Activated CD8-positive, alpha-beta memory T cell treated with anti-CD3 and anti-CD28 coated beads, Interleukin-2, amount 50 U/mL, for 24 hours (primary cell): Measurements from ENCODE around the gene SEL1L.
"Not testable (repeated sequence)": the region's sequence is repeated elsewhere in the genome, so short reads cannot be mapped to it uniquely, and the experiment has no call there.

ENCODE experiments used
- DNase-seq: peaks from one replicate; pipeline ENCODE4 v3.0.0-alpha.2; 2020; ENCODE audit errors: extremely low read depth

The SEL1L gene

DNA sequence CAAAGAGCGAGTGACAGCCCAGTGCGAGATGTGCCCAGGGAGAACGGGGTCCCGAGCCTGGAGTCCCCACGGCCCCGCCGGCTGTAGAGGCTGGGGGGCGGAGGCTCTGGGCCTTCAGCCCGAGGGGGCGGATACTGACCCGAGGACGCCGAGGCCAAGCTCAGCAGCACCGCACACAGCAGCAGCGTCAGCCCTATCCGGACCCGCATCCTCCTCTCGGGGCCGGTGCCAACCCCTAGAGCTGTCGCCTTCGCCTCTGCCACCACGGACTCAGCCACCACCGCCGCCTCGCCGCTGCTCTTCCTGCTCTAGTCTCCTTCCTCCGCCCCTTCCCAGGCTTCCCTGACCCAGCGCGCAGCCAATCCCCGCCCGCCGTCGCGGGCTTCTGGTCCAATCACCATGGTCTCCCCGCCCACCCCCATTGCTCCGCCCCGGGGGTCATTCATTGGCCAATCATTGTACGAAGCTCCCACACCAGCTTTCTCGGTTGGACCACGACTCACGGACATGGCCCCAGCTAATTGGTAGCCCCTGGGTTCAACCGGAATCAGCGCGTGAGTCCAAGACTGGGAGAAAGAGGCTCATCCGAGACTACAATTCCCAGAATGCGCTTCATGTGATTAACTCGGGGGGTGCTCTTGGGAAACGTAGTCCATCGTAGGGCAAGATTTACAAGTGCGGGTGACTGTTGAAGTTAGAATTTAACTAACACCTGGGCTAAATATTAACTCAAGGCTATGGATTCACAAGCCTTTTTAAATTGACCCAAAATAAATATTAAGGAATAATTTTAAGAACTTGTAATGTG is at the start of gene SEL1L:
Gene SEL1L (minus strand): TSS at position 318 of the 808 bp plus-strand sequence. CDS start 109 bp downstream, at position 209.
- peak; percentile 100 for DNase-seq

DNA sequence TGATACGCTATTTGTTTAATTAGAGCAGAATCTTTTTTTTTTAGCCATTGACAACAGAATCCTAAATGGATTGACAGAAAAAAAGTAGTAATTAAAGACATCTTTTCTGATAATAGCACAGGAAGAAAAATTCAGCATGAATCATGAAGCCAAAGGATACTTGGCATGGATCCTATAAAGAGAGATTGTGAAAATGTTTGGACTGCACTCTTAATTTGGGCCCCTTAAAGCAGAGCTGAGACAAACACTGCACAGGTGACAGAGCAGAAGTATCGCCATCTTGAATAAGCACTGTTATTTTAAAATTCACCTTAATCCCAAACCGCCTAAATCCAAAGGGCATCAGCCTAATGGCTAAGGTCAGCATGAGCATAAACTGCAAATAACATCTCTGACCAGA is 48.8 kb upstream of the SEL1L start:
- DNase-seq = no peak

GRCh38 chr14:81579115-81579514 is 45.5 kb upstream of the SEL1L start:
- no peak for DNase-seq

DNA sequence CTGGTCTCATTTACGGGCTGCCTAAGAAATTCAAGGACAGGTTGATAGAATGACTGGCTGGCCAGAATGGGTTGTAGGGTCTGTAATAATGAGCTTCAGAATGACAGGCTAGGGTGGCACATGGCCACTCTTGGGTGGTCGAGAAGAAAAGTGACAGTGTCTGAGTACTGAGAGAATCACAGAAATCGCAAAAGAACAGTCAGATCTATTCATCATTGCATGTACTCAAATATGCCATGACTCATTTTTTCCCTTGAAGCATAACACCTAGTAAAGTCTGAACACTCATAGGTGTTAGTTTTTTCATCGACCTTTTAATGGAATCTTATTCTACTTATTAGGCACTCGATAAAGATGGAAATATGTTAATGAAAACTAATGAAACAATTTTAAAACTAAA is 37.8 kb upstream of the SEL1L start:
- no peak for DNase-seq

DNA sequence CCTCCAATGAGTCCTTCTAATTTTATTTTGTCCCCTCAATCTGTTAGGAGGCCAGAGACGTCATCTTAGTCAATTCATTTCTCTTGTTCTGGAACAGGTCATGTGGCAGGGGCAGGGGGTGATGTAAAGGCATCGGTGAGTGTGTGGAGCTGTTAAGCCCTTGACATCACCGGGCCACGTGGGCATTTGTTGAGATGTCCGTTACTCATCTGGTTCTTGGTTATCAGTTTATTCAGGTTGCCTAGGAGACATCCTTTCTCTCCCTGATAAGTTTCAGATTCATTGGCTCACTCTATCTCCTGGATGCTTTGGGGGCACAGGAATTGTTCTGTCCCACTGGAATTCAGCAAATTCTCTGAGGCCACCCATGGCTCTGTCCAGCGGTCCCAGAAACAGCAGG is 33.6 kb upstream of the SEL1L start:
- no peak for DNase-seq

GRCh38 chr14:81565441-81566290 is 32.0 kb upstream of the SEL1L start:
- no peak for DNase-seq

- DNase-seq = no peak
Measured at GRCh38 chr14:81562818-81563217, 29.2 kb upstream of the SEL1L start.

- DNase-seq = no peak
Measured at GRCh38 chr14:81561084-81561775, 27.6 kb upstream of the SEL1L start.

DNA sequence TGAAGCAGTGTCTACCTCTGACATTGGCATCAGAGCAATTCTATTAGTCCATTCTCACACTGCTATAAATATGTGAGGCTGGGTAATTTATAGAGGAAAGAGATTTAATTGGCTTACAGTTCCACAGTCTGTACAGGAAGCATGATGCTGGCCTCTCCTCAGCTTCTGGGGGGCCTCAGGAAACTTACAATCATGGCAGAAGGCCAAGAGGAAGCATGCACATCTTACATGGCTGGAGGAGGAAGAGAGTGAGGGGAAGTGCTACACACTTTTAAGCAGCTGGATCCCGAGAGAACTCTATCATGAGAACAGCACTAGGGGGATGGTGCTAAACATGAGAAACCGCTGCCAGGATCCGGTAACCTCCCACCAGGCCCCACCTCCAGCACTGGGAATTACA is 25.7 kb upstream of the SEL1L start:
- no peak for DNase-seq

DNA sequence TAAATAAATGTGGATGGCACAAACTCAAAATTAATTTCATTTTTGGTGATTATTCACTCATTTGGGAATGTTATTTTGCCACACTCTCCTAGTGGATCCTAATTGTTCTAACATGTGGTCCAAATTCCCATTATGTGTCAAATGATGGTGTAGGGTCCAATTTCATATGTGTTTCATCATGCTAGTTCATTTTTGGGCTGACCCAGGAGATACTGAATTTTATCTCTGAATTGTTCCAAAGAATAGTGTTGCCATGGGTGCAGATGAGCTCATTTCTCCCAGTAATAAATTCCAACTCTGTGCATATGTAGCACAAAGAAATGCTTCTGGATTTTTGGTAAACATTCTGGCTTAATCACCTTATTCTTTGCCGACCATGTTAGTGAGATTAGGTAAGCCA is 23.5 kb upstream of the SEL1L start:
- DNase-seq = no peak

GRCh38 chr14:81555684-81556083 is 22.0 kb upstream of the SEL1L start:
- no peak for DNase-seq

GRCh38 chr14:81555051-81555450 is 21.4 kb upstream of the SEL1L start:
- no peak for DNase-seq

DNA sequence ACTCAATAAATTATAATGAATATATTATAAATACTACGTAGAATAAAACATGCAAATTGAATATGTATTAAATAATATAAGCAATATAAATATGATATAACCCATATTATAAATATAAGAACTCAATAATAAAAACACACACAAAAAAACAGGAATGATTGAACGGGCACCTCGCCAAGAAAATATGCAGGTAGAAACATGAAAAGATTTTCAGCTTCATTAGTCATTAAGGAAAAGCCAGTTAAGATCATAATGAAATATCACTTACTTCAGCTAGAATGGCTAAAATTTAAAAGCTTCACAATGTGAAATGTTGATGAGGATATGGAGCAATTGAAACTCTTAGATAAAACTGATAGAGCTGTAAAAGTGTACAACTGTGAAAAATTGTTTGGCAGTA is 17.8 kb upstream of the SEL1L start:
- DNase-seq = no peak

- DNase-seq = no peak
Measured at GRCh38 chr14:81550001-81550637, 16.5 kb upstream of the SEL1L start.

- not testable (repeated sequence) for DNase-seq
Measured at GRCh38 chr14:81541206-81541605, 7.6 kb upstream of the SEL1L start.

GRCh38 chr14:81537193-81537592 is 3.5 kb upstream of the SEL1L start:
- no peak for DNase-seq

- DNase-seq = no peak
Measured at GRCh38 chr14:81536241-81536771, 2.7 kb upstream of the SEL1L start.

GRCh38 chr14:81535396-81536164 is 1.9 kb upstream of the SEL1L start:
- no peak for DNase-seq

- DNase-seq = no peak
Measured at GRCh38 chr14:81534510-81535074, 939 bp upstream of the SEL1L start.

- DNase-seq = no peak
Measured at GRCh38 chr14:81533212-81533535, 479 bp downstream of the SEL1L start.

DNA sequence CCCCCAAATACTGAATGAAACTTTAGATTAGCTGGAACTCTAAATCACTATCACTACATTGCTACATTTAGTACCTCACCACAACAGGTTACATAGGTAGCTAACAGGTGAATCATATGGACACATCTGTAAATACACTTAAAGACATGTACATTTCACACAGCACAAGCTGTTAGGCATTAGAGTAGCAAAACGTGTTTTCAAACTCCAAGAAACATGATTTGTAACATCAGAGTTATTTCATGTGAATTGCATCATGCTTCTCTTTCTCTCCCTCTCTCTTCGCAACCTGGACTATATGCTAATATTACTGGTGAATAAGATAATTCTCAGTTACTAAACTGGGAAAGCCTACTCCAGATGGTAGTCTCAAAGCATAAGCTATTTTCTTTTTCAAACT is 4.3 kb downstream of the SEL1L start:
- no peak for DNase-seq
